GM23338 (cell line): ENCODE measurements around the gene POLA1. TPM values are rescaled to one million over a fixed set of nuclear protein-coding genes. Genes with fewer than 3 reads are reported as not detected.

Source experiments
- ATAC-seq: fragments of 200-7000 bp; cut with Tn5 transposase; 3 replicates; pipeline ENCODE4 v1.9.1; 2020
- DNase-seq: peaks from one replicate; pipeline ENCODE4 v3.0.0-alpha.2; 2015; ENCODE audit warnings: low spot score
- H2AFZ ChIP-seq: fragments of 200-600 bp; sonication (generic); 2 replicates; pipeline ENCODE4 v1.8.0; 2016; ENCODE audit warnings: antibody characterized with exemption, mild to moderate bottlenecking, moderate library complexity
- H3F3A ChIP-seq: fragments of 200-600 bp; sonication (generic); replicated peaks from 2 replicates; pipeline ENCODE4 v1.8.0; 2017; ENCODE audit warnings: antibody characterized with exemption, mixed run types, low read depth
- H3K27ac ChIP-seq: fragments of 200-600 bp; sonication (generic); 2 replicates; pipeline ENCODE4 v1.6.1; 2016; ENCODE audit warnings: low read depth
- H3K27me3 ChIP-seq: fragments of 200-600 bp; sonication (generic); 2 replicates; pipeline ENCODE4 v1.8.0; 2016; ENCODE audit warnings: mild to moderate bottlenecking, mixed run types, moderate library complexity; ENCODE audit not compliant: insufficient read depth
- H3K36me3 ChIP-seq: fragments of 200-600 bp; sonication (generic); 2 replicates; pipeline ENCODE4 v1.8.0; 2016; ENCODE audit warnings: mild to moderate bottlenecking; ENCODE audit not compliant: insufficient read depth
- H3K4me1 ChIP-seq: fragments of 200-600 bp; sonication (generic); 2 replicates; pipeline ENCODE4 v1.8.0; 2016; ENCODE audit warnings: mild to moderate bottlenecking, moderate library complexity; ENCODE audit not compliant: insufficient read depth
- H3K4me2 ChIP-seq: fragments of 200-600 bp; sonication (generic); 2 replicates; pipeline ENCODE4 v1.7.1; 2017; ENCODE audit warnings: mixed run types
- H3K4me3 ChIP-seq: fragments of 200-600 bp; sonication (generic); 2 replicates; pipeline ENCODE4 v1.6.1; 2016; ENCODE audit warnings: mixed run types
- H3K79me2 ChIP-seq: fragments of 200-600 bp; sonication (generic); replicated peaks from 2 replicates; pipeline ENCODE4 v1.8.0; 2017; ENCODE audit warnings: mild to moderate bottlenecking; ENCODE audit not compliant: insufficient read depth
- H3K9me2 ChIP-seq: fragments of 200-600 bp; sonication (generic); 2 replicates; pipeline ENCODE4 v1.8.0; 2017; ENCODE audit not compliant: insufficient read depth
- H4K20me1 ChIP-seq: fragments of 200-600 bp; sonication (generic); replicated peaks from 2 replicates; pipeline ENCODE4 v1.8.0; 2017; ENCODE audit warnings: mild to moderate bottlenecking; ENCODE audit not compliant: insufficient read depth
- H3K27ac Mint-ChIP-seq: 2 replicates; pipeline ENCODE4 v1.8.0; 2020; ENCODE audit warnings: inconsistent platforms, mild to moderate bottlenecking, moderate library complexity, mixed read lengths
- H3K27me3 Mint-ChIP-seq: 3 replicates; pipeline ENCODE4 v1.8.0; 2022; ENCODE audit warnings: low read depth, mild to moderate bottlenecking, moderate library complexity, mixed read lengths, inconsistent platforms; ENCODE audit not compliant: insufficient read depth, poor library complexity
- H3K36me3 Mint-ChIP-seq: 3 replicates; pipeline ENCODE4 v1.8.0; 2021; ENCODE audit warnings: low read depth, mild to moderate bottlenecking, inconsistent platforms, moderate library complexity, mixed read lengths
- H3K4me1 Mint-ChIP-seq: 3 replicates; pipeline ENCODE4 v1.8.0; 2020; ENCODE audit warnings: mild to moderate bottlenecking, inconsistent platforms, mixed read lengths
- H3K4me3 Mint-ChIP-seq: 3 replicates; pipeline ENCODE4 v1.8.0; 2021; ENCODE audit warnings: moderate library complexity, mild to moderate bottlenecking, inconsistent platforms, mixed read lengths
- H3K9me3 Mint-ChIP-seq: 3 replicates; pipeline ENCODE4 v1.8.0; 2020; ENCODE audit warnings: moderate library complexity, mild to moderate bottlenecking, inconsistent platforms, mixed read lengths
- CREB1 ChIP-seq: fragments of 250-450 bp; sonication (Bioruptor Pico); IDR thresholded peaks from 2 replicates; pipeline ENCODE4 v1.5.0; 2020; ENCODE audit warnings: low read depth, mild to moderate bottlenecking, moderate library complexity
- EZH2 ChIP-seq: fragments of 200-600 bp; sonication (generic); IDR thresholded peaks from one replicate; pipeline ENCODE4 v1.8.0; 2017; ENCODE audit warnings: antibody characterized with exemption, mild to moderate bottlenecking, low read depth; ENCODE audit not compliant: unreplicated experiment
- NANOG ChIP-seq: IDR thresholded peaks from 2 replicates; pipeline ENCODE4 v1.6.1; 2016; ENCODE audit warnings: antibody characterized with exemption, borderline replicate concordance
- STAT1 ChIP-seq: IDR thresholded peaks from one replicate; pipeline ENCODE4 v1.6.1; 2016; ENCODE audit warnings: antibody characterized with exemption; ENCODE audit not compliant: unreplicated experiment
- ZNF331 ChIP-seq: fragments of 250-450 bp; sonication (Bioruptor Pico); IDR thresholded peaks from 2 replicates; pipeline ENCODE4 v1.5.0; 2020; ENCODE audit warnings: low read depth, mild to moderate bottlenecking, moderate library complexity
- polyA plus RNA-seq: library from polyadenylated mRNA; unstranded; fragments of >200 nt; fragmentation: Nextera tagmentation; extraction: Ambion mirVana; gene quantifications from 2 replicates; pipeline ENCODE4 v1.2.1, GENCODE V29; 2016
- total RNA-seq: library from RNA; depleted of rRNA; stranded (reverse); fragments of >200 nt; shearing (Covaris generic); gene quantifications from 2 replicates; pipeline ENCODE4 v1.2.3, GENCODE V29; 2014
- TF ChIP-seq, protein P1 (sequence below): IDR thresholded peaks from one replicate; pipeline ENCODE4 v1.6.1; 2018; ENCODE audit warnings: antibody characterized with exemption; ENCODE audit not compliant: unreplicated experiment
- TF ChIP-seq, protein P2 (sequence below): fragments of 250-450 bp; sonication (Bioruptor Pico); IDR thresholded peaks from 2 replicates; pipeline ENCODE4 v1.5.0; 2020; ENCODE audit warnings: mild to moderate bottlenecking, moderate library complexity
- TF ChIP-seq, protein P3 (sequence below), 2 experiments: fragments of 200-600 bp in 1 of 2; sonication (generic) in 1 of 2; conservative IDR thresholded peaks; 2 replicates each; pipeline versions ENCODE4 v1.5.1 to v1.6.1; 2016 to 2017; ENCODE audit warnings: antibody characterized with exemption in 2 of 2, low read depth in 2 of 2, mild to moderate bottlenecking in 2 of 2, moderate library complexity in 1 of 2

The POLA1 gene
- total and polyA plus RNA-seq, 2 experiments from 2014 or later = 12.6 to 36.6 TPM

DNA sequence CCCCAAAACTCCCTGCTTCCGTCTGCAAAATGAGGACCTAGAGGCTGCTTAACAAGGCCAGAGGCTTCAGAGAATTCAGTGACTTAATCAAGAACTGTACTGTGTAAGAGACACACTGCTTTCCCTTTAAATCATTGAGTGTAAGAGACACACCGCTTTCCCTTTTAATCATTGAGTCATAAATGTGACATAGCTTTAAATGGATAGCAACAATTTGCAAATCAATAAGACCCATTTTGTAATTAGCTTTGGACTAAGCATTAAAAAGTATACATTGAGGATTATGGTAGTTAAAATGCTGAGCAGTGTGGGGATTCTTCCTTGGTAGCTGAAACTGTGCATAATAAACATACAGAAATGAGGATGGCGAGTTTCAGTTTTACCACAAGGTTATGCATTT, 290.2 kb downstream of the POLA1 start:
- Histone ChIP-seq H3K4me1 (no peaks in the 10 kb centered on the region), H3K79me2 (no peaks in the 10 kb centered on the region), H3K4me3 (no peak overlapping the region), H3K4me2 (no peak overlapping the region), H3K9me2 (no peaks in the 10 kb centered on the region), H3K27me3 (no peaks in the 10 kb centered on the region), H3K36me3 (no peaks in the 10 kb centered on the region), H4K20me1 (no peaks in the 10 kb centered on the region), H2AFZ (no peak overlapping the region), H3K27ac (no peak overlapping the region), H3F3A (no peaks in the 10 kb centered on the region)
- no peak for ATAC-seq
- no peak overlapping the region for H3K27ac Mint-ChIP-seq
- no peaks in the 10 kb centered on the region for H3K27me3 Mint-ChIP-seq
- no peaks in the 10 kb centered on the region for H3K36me3 Mint-ChIP-seq
- no peak for DNase-seq
- TF ChIP-seq, protein P1, sequence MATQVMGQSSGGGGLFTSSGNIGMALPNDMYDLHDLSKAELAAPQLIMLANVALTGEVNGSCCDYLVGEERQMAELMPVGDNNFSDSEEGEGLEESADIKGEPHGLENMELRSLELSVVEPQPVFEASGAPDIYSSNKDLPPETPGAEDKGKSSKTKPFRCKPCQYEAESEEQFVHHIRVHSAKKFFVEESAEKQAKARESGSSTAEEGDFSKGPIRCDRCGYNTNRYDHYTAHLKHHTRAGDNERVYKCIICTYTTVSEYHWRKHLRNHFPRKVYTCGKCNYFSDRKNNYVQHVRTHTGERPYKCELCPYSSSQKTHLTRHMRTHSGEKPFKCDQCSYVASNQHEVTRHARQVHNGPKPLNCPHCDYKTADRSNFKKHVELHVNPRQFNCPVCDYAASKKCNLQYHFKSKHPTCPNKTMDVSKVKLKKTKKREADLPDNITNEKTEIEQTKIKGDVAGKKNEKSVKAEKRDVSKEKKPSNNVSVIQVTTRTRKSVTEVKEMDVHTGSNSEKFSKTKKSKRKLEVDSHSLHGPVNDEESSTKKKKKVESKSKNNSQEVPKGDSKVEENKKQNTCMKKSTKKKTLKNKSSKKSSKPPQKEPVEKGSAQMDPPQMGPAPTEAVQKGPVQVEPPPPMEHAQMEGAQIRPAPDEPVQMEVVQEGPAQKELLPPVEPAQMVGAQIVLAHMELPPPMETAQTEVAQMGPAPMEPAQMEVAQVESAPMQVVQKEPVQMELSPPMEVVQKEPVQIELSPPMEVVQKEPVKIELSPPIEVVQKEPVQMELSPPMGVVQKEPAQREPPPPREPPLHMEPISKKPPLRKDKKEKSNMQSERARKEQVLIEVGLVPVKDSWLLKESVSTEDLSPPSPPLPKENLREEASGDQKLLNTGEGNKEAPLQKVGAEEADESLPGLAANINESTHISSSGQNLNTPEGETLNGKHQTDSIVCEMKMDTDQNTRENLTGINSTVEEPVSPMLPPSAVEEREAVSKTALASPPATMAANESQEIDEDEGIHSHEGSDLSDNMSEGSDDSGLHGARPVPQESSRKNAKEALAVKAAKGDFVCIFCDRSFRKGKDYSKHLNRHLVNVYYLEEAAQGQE = no peak
- TF ChIP-seq, protein P2, sequence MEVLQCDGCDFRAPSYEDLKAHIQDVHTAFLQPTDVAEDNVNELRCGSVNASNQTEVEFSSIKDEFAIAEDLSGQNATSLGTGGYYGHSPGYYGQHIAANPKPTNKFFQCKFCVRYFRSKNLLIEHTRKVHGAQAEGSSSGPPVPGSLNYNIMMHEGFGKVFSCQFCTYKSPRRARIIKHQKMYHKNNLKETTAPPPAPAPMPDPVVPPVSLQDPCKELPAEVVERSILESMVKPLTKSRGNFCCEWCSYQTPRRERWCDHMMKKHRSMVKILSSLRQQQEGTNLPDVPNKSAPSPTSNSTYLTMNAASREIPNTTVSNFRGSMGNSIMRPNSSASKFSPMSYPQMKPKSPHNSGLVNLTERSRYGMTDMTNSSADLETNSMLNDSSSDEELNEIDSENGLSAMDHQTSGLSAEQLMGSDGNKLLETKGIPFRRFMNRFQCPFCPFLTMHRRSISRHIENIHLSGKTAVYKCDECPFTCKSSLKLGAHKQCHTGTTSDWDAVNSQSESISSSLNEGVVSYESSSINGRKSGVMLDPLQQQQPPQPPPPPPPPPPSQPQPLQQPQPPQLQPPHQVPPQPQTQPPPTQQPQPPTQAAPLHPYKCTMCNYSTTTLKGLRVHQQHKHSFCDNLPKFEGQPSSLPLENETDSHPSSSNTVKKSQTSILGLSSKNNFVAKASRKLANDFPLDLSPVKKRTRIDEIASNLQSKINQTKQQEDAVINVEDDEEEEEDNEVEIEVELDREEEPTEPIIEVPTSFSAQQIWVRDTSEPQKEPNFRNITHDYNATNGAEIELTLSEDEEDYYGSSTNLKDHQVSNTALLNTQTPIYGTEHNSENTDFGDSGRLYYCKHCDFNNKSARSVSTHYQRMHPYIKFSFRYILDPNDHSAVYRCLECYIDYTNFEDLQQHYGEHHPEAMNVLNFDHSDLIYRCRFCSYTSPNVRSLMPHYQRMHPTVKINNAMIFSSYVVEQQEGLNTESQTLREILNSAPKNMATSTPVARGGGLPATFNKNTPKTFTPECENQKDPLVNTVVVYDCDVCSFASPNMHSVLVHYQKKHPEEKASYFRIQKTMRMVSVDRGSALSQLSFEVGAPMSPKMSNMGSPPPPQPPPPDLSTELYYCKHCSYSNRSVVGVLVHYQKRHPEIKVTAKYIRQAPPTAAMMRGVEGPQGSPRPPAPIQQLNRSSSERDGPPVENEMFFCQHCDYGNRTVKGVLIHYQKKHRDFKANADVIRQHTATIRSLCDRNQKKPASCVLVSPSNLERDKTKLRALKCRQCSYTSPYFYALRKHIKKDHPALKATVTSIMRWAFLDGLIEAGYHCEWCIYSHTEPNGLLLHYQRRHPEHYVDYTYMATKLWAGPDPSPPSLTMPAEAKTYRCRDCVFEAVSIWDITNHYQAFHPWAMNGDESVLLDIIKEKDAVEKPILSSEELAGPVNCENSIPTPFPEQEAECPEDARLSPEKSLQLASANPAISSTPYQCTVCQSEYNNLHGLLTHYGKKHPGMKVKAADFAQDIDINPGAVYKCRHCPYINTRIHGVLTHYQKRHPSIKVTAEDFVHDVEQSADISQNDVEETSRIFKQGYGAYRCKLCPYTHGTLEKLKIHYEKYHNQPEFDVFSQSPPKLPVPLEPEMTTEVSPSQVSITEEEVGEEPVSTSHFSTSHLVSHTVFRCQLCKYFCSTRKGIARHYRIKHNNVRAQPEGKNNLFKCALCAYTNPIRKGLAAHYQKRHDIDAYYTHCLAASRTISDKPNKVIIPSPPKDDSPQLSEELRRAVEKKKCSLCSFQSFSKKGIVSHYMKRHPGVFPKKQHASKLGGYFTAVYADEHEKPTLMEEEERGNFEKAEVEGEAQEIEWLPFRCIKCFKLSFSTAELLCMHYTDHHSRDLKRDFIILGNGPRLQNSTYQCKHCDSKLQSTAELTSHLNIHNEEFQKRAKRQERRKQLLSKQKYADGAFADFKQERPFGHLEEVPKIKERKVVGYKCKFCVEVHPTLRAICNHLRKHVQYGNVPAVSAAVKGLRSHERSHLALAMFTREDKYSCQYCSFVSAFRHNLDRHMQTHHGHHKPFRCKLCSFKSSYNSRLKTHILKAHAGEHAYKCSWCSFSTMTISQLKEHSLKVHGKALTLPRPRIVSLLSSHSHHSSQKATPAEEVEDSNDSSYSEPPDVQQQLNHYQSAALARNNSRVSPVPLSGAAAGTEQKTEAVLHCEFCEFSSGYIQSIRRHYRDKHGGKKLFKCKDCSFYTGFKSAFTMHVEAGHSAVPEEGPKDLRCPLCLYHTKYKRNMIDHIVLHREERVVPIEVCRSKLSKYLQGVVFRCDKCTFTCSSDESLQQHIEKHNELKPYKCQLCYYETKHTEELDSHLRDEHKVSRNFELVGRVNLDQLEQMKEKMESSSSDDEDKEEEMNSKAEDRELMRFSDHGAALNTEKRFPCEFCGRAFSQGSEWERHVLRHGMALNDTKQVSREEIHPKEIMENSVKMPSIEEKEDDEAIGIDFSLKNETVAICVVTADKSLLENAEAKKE = no peak
- TF ChIP-seq, protein P3, sequence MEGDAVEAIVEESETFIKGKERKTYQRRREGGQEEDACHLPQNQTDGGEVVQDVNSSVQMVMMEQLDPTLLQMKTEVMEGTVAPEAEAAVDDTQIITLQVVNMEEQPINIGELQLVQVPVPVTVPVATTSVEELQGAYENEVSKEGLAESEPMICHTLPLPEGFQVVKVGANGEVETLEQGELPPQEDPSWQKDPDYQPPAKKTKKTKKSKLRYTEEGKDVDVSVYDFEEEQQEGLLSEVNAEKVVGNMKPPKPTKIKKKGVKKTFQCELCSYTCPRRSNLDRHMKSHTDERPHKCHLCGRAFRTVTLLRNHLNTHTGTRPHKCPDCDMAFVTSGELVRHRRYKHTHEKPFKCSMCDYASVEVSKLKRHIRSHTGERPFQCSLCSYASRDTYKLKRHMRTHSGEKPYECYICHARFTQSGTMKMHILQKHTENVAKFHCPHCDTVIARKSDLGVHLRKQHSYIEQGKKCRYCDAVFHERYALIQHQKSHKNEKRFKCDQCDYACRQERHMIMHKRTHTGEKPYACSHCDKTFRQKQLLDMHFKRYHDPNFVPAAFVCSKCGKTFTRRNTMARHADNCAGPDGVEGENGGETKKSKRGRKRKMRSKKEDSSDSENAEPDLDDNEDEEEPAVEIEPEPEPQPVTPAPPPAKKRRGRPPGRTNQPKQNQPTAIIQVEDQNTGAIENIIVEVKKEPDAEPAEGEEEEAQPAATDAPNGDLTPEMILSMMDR (conservative IDR thresholded peaks at IDR 0.05; ENCODE audit: low read depth in 2 of 2) = no peak
- TF ChIP-seq NANOG (no peak), STAT1 (no peak), EZH2 (no peak), CREB1 (no peak), ZNF331 (CRISPR knock-in tag) (no peak)
- peaks cover 6% of the 10 kb centered on the region; the same call in 1 of the 3 replicates for H3K4me1 Mint-ChIP-seq
- no peak overlapping the region for H3K4me3 Mint-ChIP-seq
- no peaks in the 10 kb centered on the region for H3K9me3 Mint-ChIP-seq
